ENCODE results near the gene GOLGA6A. TPM values are rescaled to one million over a fixed set of nuclear protein-coding genes. Genes with fewer than 3 reads are reported as not detected.
"Not testable (repeated sequence)": the region's sequence is repeated elsewhere in the genome, so short reads cannot be mapped to it uniquely, and the experiment has no call there.

The GOLGA6A gene
- total RNA-seq = 1 to 10 TPM in 1 of 4 donors, not detected in 3; 1.2 TPM

- H3K27ac ChIP-seq (replicated peaks in 1 of 4); H3K36me3 ChIP-seq; intact Hi-C loops (cut with DNase I); H3K4me1 ChIP-seq; H3K4me3 ChIP-seq; H3K9me3 ChIP-seq; DNase-seq (ENCODE audit: extremely low spot score); H3K27me3 ChIP-seq: not testable (repeated sequence)
- no CpG with 5 or more reads among the region's 7 CpGs for WGBS
Observed at GRCh38 chr15:74082450-74082849, at the start of gene GOLGA6A. TSS of gene GOLGA6A (minus strand) at chr15:74082550. CDS start at chr15:74082509, 41 bp downstream.

- WGBS = 51% methylated on average over 19 of the region's 20 CpGs
Observed at GRCh38 chr15:74131628-74132413, 49.5 kb upstream of the GOLGA6A start.

DNA sequence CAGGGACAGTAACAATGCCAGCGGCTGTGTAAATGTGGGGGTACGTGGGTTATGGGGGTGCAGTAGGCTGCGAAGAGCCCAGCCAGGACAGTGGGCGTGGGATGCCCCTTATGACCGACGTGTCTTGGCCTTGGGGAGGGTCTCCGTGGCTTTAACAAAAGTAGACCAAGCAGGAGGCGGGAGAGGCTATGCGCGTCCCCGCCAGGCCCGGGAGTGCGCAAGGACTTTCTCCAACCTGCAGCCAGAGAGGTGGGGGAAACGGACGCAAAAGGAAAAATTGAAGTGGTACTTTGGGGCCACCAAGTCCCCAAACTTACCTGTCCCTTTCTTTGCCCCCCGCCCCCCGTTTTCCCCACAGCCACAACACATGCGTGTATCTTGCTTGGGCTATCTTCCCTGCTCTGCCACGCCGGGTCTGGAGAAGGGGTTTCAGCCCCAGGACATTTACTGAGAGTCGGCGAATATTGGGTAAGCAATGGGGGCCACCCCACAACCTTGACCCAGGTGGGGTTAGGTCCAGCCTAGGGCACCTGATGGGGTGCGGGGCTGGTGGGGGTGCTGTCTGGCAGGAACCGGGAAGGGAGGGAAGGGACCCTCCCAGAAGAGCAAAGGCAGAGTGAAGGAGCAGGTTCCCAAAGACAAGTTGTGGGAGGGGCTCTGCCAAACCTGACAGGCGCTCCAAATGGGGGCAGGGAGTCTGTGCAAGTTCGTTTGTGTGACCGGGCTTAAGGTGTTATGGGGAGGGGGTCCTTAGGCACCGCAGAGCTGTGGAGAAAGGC is 48.7 kb upstream of the GOLGA6A start:
- H3K9me3 ChIP-seq = no peaks in the 10 kb centered on the region
- intact Hi-C loops (cut with DNase I) = no loop called here
- peak overlapping the region in 3 of 4 donors; percentile 49 to 64 (median 52) for H3K4me3 ChIP-seq
- TF ChIP-seq, protein P1, sequence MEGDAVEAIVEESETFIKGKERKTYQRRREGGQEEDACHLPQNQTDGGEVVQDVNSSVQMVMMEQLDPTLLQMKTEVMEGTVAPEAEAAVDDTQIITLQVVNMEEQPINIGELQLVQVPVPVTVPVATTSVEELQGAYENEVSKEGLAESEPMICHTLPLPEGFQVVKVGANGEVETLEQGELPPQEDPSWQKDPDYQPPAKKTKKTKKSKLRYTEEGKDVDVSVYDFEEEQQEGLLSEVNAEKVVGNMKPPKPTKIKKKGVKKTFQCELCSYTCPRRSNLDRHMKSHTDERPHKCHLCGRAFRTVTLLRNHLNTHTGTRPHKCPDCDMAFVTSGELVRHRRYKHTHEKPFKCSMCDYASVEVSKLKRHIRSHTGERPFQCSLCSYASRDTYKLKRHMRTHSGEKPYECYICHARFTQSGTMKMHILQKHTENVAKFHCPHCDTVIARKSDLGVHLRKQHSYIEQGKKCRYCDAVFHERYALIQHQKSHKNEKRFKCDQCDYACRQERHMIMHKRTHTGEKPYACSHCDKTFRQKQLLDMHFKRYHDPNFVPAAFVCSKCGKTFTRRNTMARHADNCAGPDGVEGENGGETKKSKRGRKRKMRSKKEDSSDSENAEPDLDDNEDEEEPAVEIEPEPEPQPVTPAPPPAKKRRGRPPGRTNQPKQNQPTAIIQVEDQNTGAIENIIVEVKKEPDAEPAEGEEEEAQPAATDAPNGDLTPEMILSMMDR (IDR thresholded peaks at IDR 0.05) = no peak
- TF ChIP-seq EP300 (IDR thresholded peaks at IDR 0.05) (no peak), POLR2A (IDR thresholded peaks at IDR 0.05; ENCODE audit: low read depth) (no peak), POLR2AphosphoS5 (IDR thresholded peaks at IDR 0.05) (no peak)
- peaks cover 0 to 98% (median 76%) of the 10 kb centered on the region in 4 donors for H3K27me3 ChIP-seq
- no peak for DNase-seq (ENCODE audit: extremely low spot score)
- no peak overlapping the region for H3K27ac ChIP-seq (replicated peaks in 1 of 4)
- WGBS = 14% methylated on average over 18 of the region's 28 CpGs
- H3K4me1 ChIP-seq = peaks cover 59 to 80% (median 71%) of the 10 kb centered on the region in 4 donors
- H3K36me3 ChIP-seq = no peaks in the 10 kb centered on the region

More at GRCh38 chr15:74131628-74132413, 49.5 kb upstream of the GOLGA6A start:
- TF ChIP-seq EP300 (IDR thresholded peaks at IDR 0.05) (no peak), POLR2A (IDR thresholded peaks at IDR 0.05; ENCODE audit: low read depth) (no peak), POLR2AphosphoS5 (IDR thresholded peaks at IDR 0.05) (no peak)
- TF ChIP-seq, protein P1 (IDR thresholded peaks at IDR 0.05) = no peak
- no peaks in the 10 kb centered on the region for H3K9me3 ChIP-seq
- no peak overlapping the region for H3K27ac ChIP-seq (replicated peaks in 1 of 4)
- H3K27me3 ChIP-seq = peaks cover 0 to 100% (median 80%) of the 10 kb centered on the region in 4 donors
- peaks cover 66 to 88% (median 79%) of the 10 kb centered on the region in 4 donors for H3K4me1 ChIP-seq
- H3K4me3 ChIP-seq = no peak overlapping the region
- H3K36me3 ChIP-seq = no peaks in the 10 kb centered on the region
- intact Hi-C loops (cut with DNase I) = no loop called here
- DNase-seq (ENCODE audit: extremely low spot score) = no peak

- Histone ChIP-seq H3K9me3 (no peaks in the 10 kb centered on the region), H3K27me3 (peaks cover 0 to 98% (median 71%) of the 10 kb centered on the region in 4 donors), H3K36me3 (no peaks in the 10 kb centered on the region), H3K4me3 (peak within 1 kb of the TSS; percentile 49 to 64 (median 51)), H3K27ac (replicated peaks in 1 of 4) (peak within 1 kb of the TSS in 3 of 4 donors; percentile 44 to 66 (median 48)), H3K4me1 (peaks cover 52 to 73% (median 64%) of the 10 kb centered on the region in 4 donors)
- TF ChIP-seq EP300 (IDR thresholded peaks at IDR 0.05) = no peak
- TF ChIP-seq, protein P1 (IDR thresholded peaks at IDR 0.05) = no peak
- no peak for TF ChIP-seq POLR2AphosphoS5 (IDR thresholded peaks at IDR 0.05)
- TF ChIP-seq POLR2A (IDR thresholded peaks at IDR 0.05; ENCODE audit: low read depth) = no peak
- intact Hi-C loops (cut with DNase I) = no loop called here
- DNase-seq (ENCODE audit: extremely low spot score) = no peak
- WGBS = 4% methylated on average over 21 of the region's 53 CpGs
Observed at GRCh38 chr15:74130155-74130848, 48.0 kb upstream of the GOLGA6A start, which contains the start of gene ISLR2. TSS of gene ISLR2 (plus strand) at chr15:74130586. CDS start at chr15:74132755, 2,169 bp downstream.
